IMR-90 (cell line): ENCODE data around the gene NUBP2. TPM values are rescaled to one million over a fixed set of nuclear protein-coding genes. Genes with fewer than 3 reads are reported as not detected.

Source experiments
- ATAC-seq: fragments of 200-7000 bp; cut with Tn5 transposase; 2 replicates; pipeline ENCODE4 v1.9.1; 2020; ENCODE audit warnings: low read depth, mild to moderate bottlenecking, moderate library complexity
- BruUV-seq: library from RNA; stranded (reverse); fragments of 400-500 nt; replicated peaks from 2 replicates; lab custom pipeline; 2021; lab: Mats Ljungman, UMichigan
- CTCF ChIA-PET: fragments of 300-600 bp; formaldehyde crosslinking; extraction: SDS; loops from one replicate; lab custom pipeline; 2021; ENCODE audit warnings: antibody characterized with exemption; lab: Yijun Ruan, JAX
- POLR2A ChIA-PET: fragments of 300-600 bp; sonication (Branson Sonifier 250); formaldehyde crosslinking; loops from one replicate; lab custom pipeline; 2022; ENCODE audit warnings: antibody characterized with exemption; ENCODE audit not compliant: unreplicated experiment; lab: Charles Lee
- DNase-seq: peaks from one replicate; pipeline ENCODE4 v3.0.0; 2013
- H2AFZ ChIP-seq: replicated peaks from 2 replicates; pipeline ENCODE3; 2013; ENCODE audit warnings: low read length, mild to moderate bottlenecking; ENCODE audit not compliant: poor library complexity
- H2AK5ac ChIP-seq: 2 replicates; pipeline ENCODE4 v1.6.1; 2013; ENCODE audit warnings: low read depth, low read length, inconsistent platforms
- H2AK9ac ChIP-seq: replicated peaks from 2 replicates; pipeline ENCODE3; 2013; ENCODE audit warnings: mild to moderate bottlenecking, low read depth, low read length, moderate library complexity; ENCODE audit not compliant: poor library complexity
- H2BK120ac ChIP-seq: 2 replicates; pipeline ENCODE4 v1.6.1; 2013; ENCODE audit warnings: low read depth, low read length, inconsistent platforms
- H2BK15ac ChIP-seq: 3 replicates; pipeline ENCODE4 v1.6.1; 2013; ENCODE audit warnings: low read depth, low read length, inconsistent platforms
- H2BK20ac ChIP-seq: 2 replicates; pipeline ENCODE4 v1.6.1; 2013; ENCODE audit warnings: low read depth, mild to moderate bottlenecking, inconsistent platforms, low read length, moderate library complexity
- H2BK5ac ChIP-seq: 2 replicates; pipeline ENCODE4 v1.6.1; 2013; ENCODE audit warnings: mild to moderate bottlenecking, low read depth, low read length, inconsistent platforms; ENCODE audit not compliant: poor library complexity, severe bottlenecking
- H3K14ac ChIP-seq: replicated peaks from 2 replicates; pipeline ENCODE4 v1.6.1; 2013; ENCODE audit warnings: low read depth, low read length, inconsistent platforms
- H3K18ac ChIP-seq: 2 replicates; pipeline ENCODE4 v1.6.1; 2013; ENCODE audit warnings: low read depth, low read length, control low read depth
- H3K23ac ChIP-seq: 2 replicates; pipeline ENCODE4 v1.6.1; 2013; ENCODE audit warnings: low read depth, low read length, inconsistent platforms
- H3K27ac ChIP-seq: 2 replicates; pipeline ENCODE4 v1.5.1; 2013; ENCODE audit warnings: mild to moderate bottlenecking, control low read depth, low read length; ENCODE audit not compliant: insufficient read depth
- H3K27me3 ChIP-seq: 2 replicates; pipeline ENCODE4 v1.6.1; 2013; ENCODE audit warnings: low read length; ENCODE audit not compliant: control insufficient read depth, insufficient read depth
- H3K36me3 ChIP-seq: 2 replicates; pipeline ENCODE4 v1.6.1; 2013; ENCODE audit warnings: low read length, mixed read lengths; ENCODE audit not compliant: control insufficient read depth, insufficient read depth
- H3K4ac ChIP-seq: 2 replicates; pipeline ENCODE4 v1.6.1; 2013; ENCODE audit warnings: low read depth, low read length, inconsistent platforms
- H3K4me1 ChIP-seq: 2 replicates; pipeline ENCODE4 v1.6.1; 2013; ENCODE audit warnings: low read length, mixed read lengths; ENCODE audit not compliant: control insufficient read depth, insufficient read depth
- H3K4me2 ChIP-seq: 2 replicates; pipeline ENCODE4 v1.6.1; 2013; ENCODE audit warnings: low read depth, mild to moderate bottlenecking, control low read depth, low read length, moderate library complexity
- H3K4me3 ChIP-seq: 2 replicates; pipeline ENCODE4 v1.5.1; 2013; ENCODE audit warnings: low read depth, mild to moderate bottlenecking, control low read depth, low read length, moderate library complexity; ENCODE audit not compliant: insufficient read depth
- H3K56ac ChIP-seq: 2 replicates; pipeline ENCODE4 v1.6.1; 2013; ENCODE audit warnings: low read length, inconsistent platforms; ENCODE audit not compliant: insufficient read depth; ENCODE audit errors: extremely low read depth
- H3K79me1 ChIP-seq, 2 experiments: 2 replicates each; pipeline ENCODE4 v1.6.1; 2013; ENCODE audit warnings: low read length in 2 of 2, inconsistent platforms in 1 of 2, low read depth in 1 of 2
- H3K9ac ChIP-seq: 2 replicates; pipeline ENCODE4 v1.6.1; 2013; ENCODE audit warnings: low read depth, low read length, control low read depth
- H3K9me1 ChIP-seq: 2 replicates; pipeline ENCODE4 v1.6.1; 2013; ENCODE audit warnings: low read length, inconsistent platforms; ENCODE audit not compliant: insufficient read depth
- H3K9me3 ChIP-seq: 2 replicates; pipeline ENCODE4 v1.6.1; 2013; ENCODE audit warnings: low read length; ENCODE audit not compliant: control insufficient read depth, insufficient read depth
- H4K20me1 ChIP-seq: 2 replicates; pipeline ENCODE4 v1.6.1; 2013; ENCODE audit warnings: low read length, inconsistent platforms; ENCODE audit not compliant: insufficient read depth
- H4K5ac ChIP-seq: 2 replicates; pipeline ENCODE4 v1.6.1; 2013; ENCODE audit warnings: mild to moderate bottlenecking, low read depth, low read length, control low read depth
- H4K8ac ChIP-seq, 2 experiments: 2 replicates each; pipeline ENCODE4 v1.6.1; 2013; ENCODE audit warnings: low read depth in 2 of 2, low read length in 2 of 2, control low read depth in 1 of 2, inconsistent platforms in 1 of 2
- H4K91ac ChIP-seq: 2 replicates; pipeline ENCODE4 v1.6.1; 2013; ENCODE audit warnings: low read depth, low read length, inconsistent platforms; ENCODE audit not compliant: insufficient read depth
- BHLHE40 ChIP-seq: fragments of 150-350 bp; IDR thresholded peaks from 2 replicates; pipeline ENCODE4 v1.6.1; 2016; ENCODE audit warnings: mild to moderate bottlenecking, low read depth, low read length
- CEBPB ChIP-seq: IDR thresholded peaks from 2 replicates; pipeline ENCODE4 v1.6.1; 2012; ENCODE audit warnings: low read depth, low read length, improper control_type of control experiment
- CHD1 ChIP-seq: IDR thresholded peaks from 2 replicates; pipeline ENCODE4 v1.6.1; 2012; ENCODE audit warnings: low read depth, low read length, improper control_type of control experiment
- CTCF ChIP-seq: conservative IDR thresholded peaks from 2 replicates; pipeline ENCODE4 v1.5.1; 2012; ENCODE audit warnings: mild to moderate bottlenecking, low read depth, low read length, improper control_type of control experiment
- ELK1 ChIP-seq: fragments of 150-350 bp; IDR thresholded peaks from 2 replicates; pipeline ENCODE4 v1.6.1; 2016; ENCODE audit warnings: low read depth, mild to moderate bottlenecking, low read length, moderate library complexity, borderline replicate concordance
- FOS ChIP-seq: fragments of 150-350 bp; IDR thresholded peaks from 2 replicates; pipeline ENCODE4 v1.6.1; 2016; ENCODE audit warnings: low read depth, low read length
- MAFK ChIP-seq: IDR thresholded peaks from 2 replicates; pipeline ENCODE4 v1.6.1; 2012; ENCODE audit warnings: low read depth, low read length, improper control_type of control experiment
- MAZ ChIP-seq: IDR thresholded peaks from 2 replicates; pipeline ENCODE4 v1.6.1; 2012; ENCODE audit warnings: low read depth, mild to moderate bottlenecking, low read length, improper control_type of control experiment, moderate library complexity, borderline replicate concordance
- MXI1 ChIP-seq: IDR thresholded peaks from 2 replicates; pipeline ENCODE4 v1.6.1; 2012; ENCODE audit warnings: low read depth, mild to moderate bottlenecking, low read length, moderate library complexity, borderline replicate concordance
- NFE2L2 ChIP-seq: fragments of 150-350 bp; IDR thresholded peaks from 2 replicates; pipeline ENCODE4 v1.6.1; 2016; ENCODE audit warnings: low read depth, mild to moderate bottlenecking, low read length
- POLR2A ChIP-seq: IDR thresholded peaks from 2 replicates; pipeline ENCODE4 v1.6.1; 2012; ENCODE audit warnings: mild to moderate bottlenecking, low read depth, low read length
- RAD21 ChIP-seq: IDR thresholded peaks from 2 replicates; pipeline ENCODE4 v1.6.1; 2012; ENCODE audit warnings: low read length, improper control_type of control experiment
- RCOR1 ChIP-seq: IDR thresholded peaks from 2 replicates; pipeline ENCODE4 v1.6.1; 2012; ENCODE audit warnings: mild to moderate bottlenecking, low read length, improper control_type of control experiment; ENCODE audit not compliant: insufficient replicate concordance
- RFX5 ChIP-seq: IDR thresholded peaks from 2 replicates; pipeline ENCODE4 v1.8.0; 2012; ENCODE audit warnings: low read depth, mild to moderate bottlenecking, low read length, moderate library complexity
- SMC3 ChIP-seq: fragments of 150-350 bp; IDR thresholded peaks from 2 replicates; pipeline ENCODE4 v1.6.1; 2016; ENCODE audit warnings: low read depth, mild to moderate bottlenecking, antibody characterized with exemption, low read length, moderate library complexity
- USF2 ChIP-seq: fragments of 150-350 bp; IDR thresholded peaks from 2 replicates; pipeline ENCODE4 v1.6.1; 2017; ENCODE audit warnings: mild to moderate bottlenecking, antibody characterized with exemption, low read length, low read depth
- WGBS, 2 experiments: methylation state at CpG; one replicate each; pipeline versions ENCODE4 v1.1.5 to v1.1.7; 2013; ENCODE audit warnings: missing lambda C conversion rate in 2 of 2; ENCODE audit not compliant: insufficient read length in 1 of 2; ENCODE audit errors: extremely low coverage in 2 of 2; 5-methylcytosine and 5-hydroxymethylcytosine counted together
- dilution Hi-C: fragments of 300-500 bp; cut with HindIII; formaldehyde crosslinking; loops from one replicate; pipeline ENCODE4 v1.14.3; 2018; ENCODE audit warnings: low sequenced_read_pairs; ENCODE audit not compliant: unreplicated experiment
- in situ Hi-C: fragments of 300-500 bp; cut with MboI; formaldehyde crosslinking; loops from 3 replicates; pipeline ENCODE4 v1.14.3; 2019; ENCODE audit warnings: low sequenced_read_pairs, inconsistent platforms, mixed read lengths
- intact Hi-C: fragments of 100-400 bp; cut with micrococcal nuclease; formaldehyde crosslinking; loops from 2 replicates; pipeline ENCODE4 v1.10.0; 2022
- polyA plus RNA-seq, 3 experiments: library from polyadenylated mRNA; depleted of rRNA; stranded (reverse); fragments of >200 nt; gene quantifications; 2 replicates each; pipeline ENCODE4 v1.2.3, GENCODE V29; 2012; ENCODE audit warnings: low replicate concordance in 1 of 3
- total RNA-seq: library from RNA; depleted of rRNA; stranded (reverse); fragments of >200 nt; gene quantifications from 2 replicates; pipeline ENCODE4 v1.2.3, GENCODE V29; 2012

The NUBP2 gene
- total and polyA plus RNA-seq, 2 of the 4 experiments (the other 2 are of a cell fraction), result 62.6 to 131 TPM

- in situ Hi-C loops (loop anchor here (5.0 kb wide), 1 partner anchor 51 kb away; no protein-coding TSS in a partner anchor), intact Hi-C loops (no loop called here), dilution Hi-C loops (no loop called here)
- POLR2A ChIA-PET, result no interaction called here
- no peak overlapping the region for H4K91ac ChIP-seq
- H2BK15ac ChIP-seq, result no peak overlapping the region
- H3K27ac ChIP-seq, result no peak overlapping the region
- CTCF ChIA-PET, result no interaction called here
- no peak overlapping the region for H3K56ac ChIP-seq
- no peak overlapping the region for H2AK9ac ChIP-seq
- H2AFZ ChIP-seq, result no peak overlapping the region
- H3K4me1 ChIP-seq, result no peaks in the 10 kb centered on the region
- ATAC-seq (no peak), DNase-seq (no peak)
- no peak overlapping the region for H3K4me3 ChIP-seq
- H3K9ac ChIP-seq, result no peak overlapping the region
- no peak overlapping the region for H3K14ac ChIP-seq
- H2BK20ac ChIP-seq, result no peak overlapping the region
- H3K27me3 ChIP-seq, result no peaks in the 10 kb centered on the region
- peaks cover 82% of the 10 kb centered on the region for H3K36me3 ChIP-seq
- no peak overlapping the region for H3K23ac ChIP-seq
- TF ChIP-seq MAFK, result no peak
- no peak for TF ChIP-seq RCOR1
- no peak for TF ChIP-seq BHLHE40
- no peak for TF ChIP-seq RAD21
- no peak for TF ChIP-seq MAZ
- no peak for TF ChIP-seq ELK1
- no peak for TF ChIP-seq CTCF
- TF ChIP-seq USF2, result no peak
- no peak for TF ChIP-seq CHD1
- TF ChIP-seq RFX5, result no peak
- no peak for TF ChIP-seq MXI1
- TF ChIP-seq SMC3, result no peak
- TF ChIP-seq POLR2A, result no peak
- no peak for TF ChIP-seq FOS
- no peak for TF ChIP-seq CEBPB
- TF ChIP-seq NFE2L2, result no peak
- no peak overlapping the region for H2BK120ac ChIP-seq
- no peak overlapping the region for H3K4ac ChIP-seq
- BruUV-seq, result no TSS peak
- no peaks in the 10 kb centered on the region for H3K9me1 ChIP-seq
- H3K4me2 ChIP-seq, result no peak overlapping the region
- no peak overlapping the region for H2BK5ac ChIP-seq
- no peak overlapping the region for H2AK5ac ChIP-seq
- no peaks in the 10 kb centered on the region for H3K9me3 ChIP-seq
- no peaks in the 10 kb centered on the region; the same call in 1 of the 2 replicates for H4K20me1 ChIP-seq
- H3K79me1 ChIP-seq, result no peaks in the 10 kb centered on the region
- H4K8ac ChIP-seq, result no peak overlapping the region
- no peak overlapping the region for H3K18ac ChIP-seq
- 94% methylated on average over 6 of the region's 24 CpGs; no CpG with 5 or more reads in 1 of the 2 experiments for WGBS, 2 experiments
- H4K5ac ChIP-seq, result no peak overlapping the region
Measured at GRCh38 chr16:1762879-1763520, 19.8 kb upstream of the NUBP2 start.
